HTR-8/SVneo (cell line): ENCODE data around the gene UAP1L1.

Experiments
- DNase-seq: peaks from one replicate; pipeline ENCODE4 v3.0.0; 2011; ENCODE audit warnings: low spot score, mixed read lengths; ENCODE audit not compliant: insufficient read length
- FAIRE-seq: peaks from 2 replicates; lab custom pipeline; 2011; peaks lifted over from hg19 to GRCh38; lab: Jason Lieb, UNC

Gene UAP1L1

GRCh38 chr9:137070906-137071275 is 6.4 kb upstream of the UAP1L1 start:
- DNase-seq (no peak), FAIRE-seq (no peak)

GRCh38 chr9:137071282-137071681 is 6.0 kb upstream of the UAP1L1 start:
- FAIRE-seq (no peak), DNase-seq (no peak)

- no peak for FAIRE-seq
Measured at GRCh38 chr9:137073992-137074399, 3.3 kb upstream of the UAP1L1 start.

GRCh38 chr9:137074657-137075274 is 2.6 kb upstream of the UAP1L1 start:
- no peak for DNase-seq

More at GRCh38 chr9:137073992-137074399, 3.3 kb upstream of the UAP1L1 start:
- DNase-seq: no peak

GRCh38 chr9:137075275-137075775 is 2.0 kb upstream of the UAP1L1 start:
- DNase-seq (no peak), FAIRE-seq (no peak)

More at GRCh38 chr9:137074657-137075274, 2.6 kb upstream of the UAP1L1 start:
- no peak for FAIRE-seq

- FAIRE-seq (no peak), DNase-seq (no peak)
Measured at GRCh38 chr9:137076636-137077009, 694 bp upstream of the UAP1L1 start.

- DNase-seq (no peak), FAIRE-seq (no peak)
Measured at GRCh38 chr9:137077758-137078693, 709 bp downstream of the UAP1L1 start.

GRCh38 chr9:137078701-137079400 is 1.5 kb downstream of the UAP1L1 start:
- no peak for FAIRE-seq

GRCh38 chr9:137079401-137079787 is 2.1 kb downstream of the UAP1L1 start:
- DNase-seq: no peak
- no peak for FAIRE-seq

More at GRCh38 chr9:137078701-137079400, 1.5 kb downstream of the UAP1L1 start:
- no peak for DNase-seq

GRCh38 chr9:137080260-137081122 is 3.2 kb downstream of the UAP1L1 start:
- FAIRE-seq: no peak

GRCh38 chr9:137082222-137082924 is 5.1 kb downstream of the UAP1L1 start:
- FAIRE-seq (no peak), DNase-seq (no peak)

More at GRCh38 chr9:137080260-137081122, 3.2 kb downstream of the UAP1L1 start:
- no peak for DNase-seq

- DNase-seq (no peak), FAIRE-seq (no peak)
Measured at GRCh38 chr9:137082925-137083290, 5.6 kb downstream of the UAP1L1 start.

- DNase-seq (peak; percentile 67), FAIRE-seq (no peak)
Measured at GRCh38 chr9:137083394-137084004, 6.2 kb downstream of the UAP1L1 start.

- no peak for FAIRE-seq
Measured at GRCh38 chr9:137084526-137084925, 7.2 kb downstream of the UAP1L1 start.

GRCh38 chr9:137085920-137086530 is 8.7 kb downstream of the UAP1L1 start:
- DNase-seq: no peak

More at GRCh38 chr9:137084526-137084925, 7.2 kb downstream of the UAP1L1 start:
- no peak for DNase-seq

GRCh38 chr9:137086531-137087408 is 9.5 kb downstream of the UAP1L1 start, which contains the start of gene MAN1B1:
MAN1B1 (plus strand) TSS chr9:137086985; CDS start chr9:137087000, 15 bp downstream.
- DNase-seq (peak; percentile 97), FAIRE-seq (peak; percentile 97)

More at GRCh38 chr9:137085920-137086530, 8.7 kb downstream of the UAP1L1 start:
- no peak for FAIRE-seq

- DNase-seq (no peak), FAIRE-seq (no peak)
Measured at GRCh38 chr9:137087409-137087925, 10.2 kb downstream of the UAP1L1 start.
